Right atrium auricular region (tissue), 2 donors: ENCODE data around the gene LGALSL. TPM values are rescaled to one million over a fixed set of nuclear protein-coding genes. Genes with fewer than 3 reads are reported as not detected.
A peak's percentile ranks its signal among the peaks of the same experiment; 100 is the strongest.

Experiments used
- DNase-seq: peaks from one replicate; pipeline ENCODE4 v3.0.0-alpha.2; 2019; ENCODE audit warnings: low spot score
- H3K27ac ChIP-seq, 2 donors: fragments of 200-600 bp; sonication (generic); 1 replicate in 1 of 2; 2 replicates in 1 of 2; pipeline ENCODE4 v1.5.1; 2016 to 2019
- H3K27me3 ChIP-seq, 2 donors: fragments of 200-600 bp; sonication (generic); one replicate each; pipeline versions ENCODE4 v1.5.1 to v1.6.0; 2017 to 2019
- H3K36me3 ChIP-seq: fragments of 200-600 bp; sonication (generic); one replicate; pipeline ENCODE4 v1.5.1; 2016
- H3K4me1 ChIP-seq, 2 donors: fragments of 200-600 bp; sonication (generic); one replicate each; pipeline versions ENCODE4 v1.5.1 to v1.6.0; 2017 to 2019
- H3K4me3 ChIP-seq, 2 donors: fragments of 200-600 bp; sonication (generic); 1 replicate in 1 of 2; 2 replicates in 1 of 2; pipeline ENCODE4 v1.5.1; 2017 to 2019; ENCODE audit warnings: mild to moderate bottlenecking in 1 of 2, moderate library complexity in 1 of 2
- H3K9me3 ChIP-seq, 2 donors: fragments of 200-600 bp; sonication (generic); one replicate each; pipeline ENCODE4 v1.5.1; 2019
- total RNA-seq, 2 donors: library from RNA; depleted of rRNA; stranded (reverse); fragments of >200 nt; gene quantifications; one replicate each; pipeline ENCODE4 v1.1.0, GENCODE V29; 2016
- TF ChIP-seq, protein P1 (sequence below), 2 donors: fragments of 200-600 bp; sonication (generic); IDR thresholded peaks; one replicate each; pipeline ENCODE4 v1.5.1; 2019; ENCODE audit warnings: antibody characterized with exemption in 2 of 2

Gene LGALSL
- total RNA-seq, 2 donors from 2014 or later: 15.4 to 19.1 TPM

DNA sequence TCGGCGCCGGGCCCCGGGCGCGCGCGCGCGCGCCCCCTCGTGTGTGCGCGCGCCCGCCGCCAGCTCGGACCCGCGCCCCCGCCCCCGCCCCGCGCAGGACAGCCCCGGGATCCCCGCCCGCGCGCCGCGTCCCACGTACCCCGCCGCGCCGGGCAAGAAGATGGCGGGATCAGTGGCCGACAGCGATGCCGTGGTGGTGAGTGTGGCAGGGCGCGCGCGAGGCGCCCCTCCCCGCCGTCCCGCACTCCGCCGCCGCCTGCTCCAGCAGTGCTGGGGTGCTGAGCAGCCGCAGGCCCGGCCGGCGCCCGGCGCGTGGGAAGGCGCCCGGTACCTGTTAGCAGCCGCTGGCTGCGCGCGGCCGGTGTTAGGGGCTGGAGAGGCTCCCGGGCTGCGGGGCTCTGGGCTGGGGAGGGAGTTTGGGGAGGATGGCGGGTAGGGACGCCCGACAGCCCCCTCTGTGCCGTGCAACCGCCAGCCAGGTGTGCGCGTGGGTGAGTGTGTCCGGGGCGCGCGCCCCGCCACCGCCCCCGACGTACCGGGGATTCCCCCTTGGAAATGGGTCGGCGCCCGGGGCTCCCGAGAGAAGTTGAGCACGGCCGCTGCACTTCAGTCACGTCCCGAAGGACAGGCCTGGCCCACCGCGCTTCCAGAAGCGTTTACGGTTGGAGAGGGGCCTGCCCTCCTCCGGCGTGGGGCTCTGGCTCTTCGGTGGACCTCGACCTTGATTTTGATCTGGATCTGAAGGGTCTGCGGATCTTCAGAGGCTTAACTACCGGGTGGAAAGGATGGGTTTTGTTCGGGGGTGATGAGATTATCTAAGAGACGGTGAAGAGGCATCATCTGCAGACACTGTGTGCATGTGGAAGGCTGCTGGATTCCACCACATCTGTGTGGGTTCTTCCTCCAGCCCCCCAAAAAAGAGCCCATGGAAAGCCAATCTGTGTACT lies 697 bp downstream of the LGALSL start:
- H3K36me3 ChIP-seq: peaks cover 25% of the 10 kb centered on the region
- peak overlapping the region; percentile 97 for H3K27ac ChIP-seq
- DNase-seq: no peak
- H3K4me3 ChIP-seq: peak overlapping the region; percentile 59 to 92
- H3K9me3 ChIP-seq: no peaks in the 10 kb centered on the region
- TF ChIP-seq, protein P1, sequence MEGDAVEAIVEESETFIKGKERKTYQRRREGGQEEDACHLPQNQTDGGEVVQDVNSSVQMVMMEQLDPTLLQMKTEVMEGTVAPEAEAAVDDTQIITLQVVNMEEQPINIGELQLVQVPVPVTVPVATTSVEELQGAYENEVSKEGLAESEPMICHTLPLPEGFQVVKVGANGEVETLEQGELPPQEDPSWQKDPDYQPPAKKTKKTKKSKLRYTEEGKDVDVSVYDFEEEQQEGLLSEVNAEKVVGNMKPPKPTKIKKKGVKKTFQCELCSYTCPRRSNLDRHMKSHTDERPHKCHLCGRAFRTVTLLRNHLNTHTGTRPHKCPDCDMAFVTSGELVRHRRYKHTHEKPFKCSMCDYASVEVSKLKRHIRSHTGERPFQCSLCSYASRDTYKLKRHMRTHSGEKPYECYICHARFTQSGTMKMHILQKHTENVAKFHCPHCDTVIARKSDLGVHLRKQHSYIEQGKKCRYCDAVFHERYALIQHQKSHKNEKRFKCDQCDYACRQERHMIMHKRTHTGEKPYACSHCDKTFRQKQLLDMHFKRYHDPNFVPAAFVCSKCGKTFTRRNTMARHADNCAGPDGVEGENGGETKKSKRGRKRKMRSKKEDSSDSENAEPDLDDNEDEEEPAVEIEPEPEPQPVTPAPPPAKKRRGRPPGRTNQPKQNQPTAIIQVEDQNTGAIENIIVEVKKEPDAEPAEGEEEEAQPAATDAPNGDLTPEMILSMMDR (IDR thresholded peaks at IDR 0.05): no peak
- H3K4me1 ChIP-seq: peaks cover 0 to 30% of the 10 kb centered on the region in 2 donors
- H3K27me3 ChIP-seq: no peaks in the 10 kb centered on the region

DNA sequence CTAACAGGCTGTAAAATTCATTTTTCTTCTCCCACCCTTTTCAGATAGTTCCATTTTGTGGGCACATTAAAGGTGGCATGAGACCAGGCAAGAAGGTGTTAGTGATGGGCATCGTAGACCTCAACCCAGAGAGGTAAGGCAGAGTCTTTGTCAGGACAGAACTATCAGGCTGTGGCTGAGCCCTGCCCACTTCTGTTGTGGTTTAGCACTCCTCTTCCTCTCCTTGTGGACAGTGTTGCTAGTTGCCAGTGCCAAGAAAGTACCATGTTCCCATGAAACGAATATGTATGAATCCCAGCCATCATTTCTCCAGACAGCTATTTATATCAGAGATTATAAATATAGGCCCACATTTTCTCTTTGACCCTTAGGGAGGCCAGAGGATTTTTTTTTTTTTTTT lies 1.6 kb downstream of the LGALSL start:
- DNase-seq: no peak
- Histone ChIP-seq H3K4me3 (peak overlapping the region in 1 of 2 donors; percentile 92), H3K36me3 (peaks cover 27% of the 10 kb centered on the region), H3K27me3 (no peaks in the 10 kb centered on the region), H3K4me1 (peaks cover 0 to 30% of the 10 kb centered on the region in 2 donors), H3K9me3 (no peaks in the 10 kb centered on the region), H3K27ac (peak overlapping the region; percentile 97)
- TF ChIP-seq, protein P1 (IDR thresholded peaks at IDR 0.05): no peak

DNA sequence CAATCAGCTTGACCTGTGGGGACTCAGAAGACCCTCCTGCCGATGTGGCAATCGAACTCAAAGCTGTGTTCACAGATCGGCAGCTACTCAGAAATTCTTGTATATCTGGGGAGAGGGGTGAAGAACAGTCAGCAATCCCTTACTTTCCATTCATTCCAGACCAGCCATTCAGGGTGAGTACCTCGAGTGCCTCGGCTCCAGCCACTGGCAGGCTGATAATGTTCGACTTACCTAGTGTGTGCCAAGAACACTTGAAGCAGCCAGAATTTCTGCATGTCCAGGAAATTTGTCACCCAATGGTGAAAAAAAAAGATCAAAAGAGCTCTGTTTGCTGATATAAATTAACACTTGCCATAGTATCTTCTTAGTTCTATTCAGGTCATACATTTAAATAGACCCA lies 2.3 kb downstream of the LGALSL start:
- Histone ChIP-seq H3K27me3 (no peaks in the 10 kb centered on the region), H3K9me3 (no peaks in the 10 kb centered on the region), H3K27ac (no peak overlapping the region), H3K4me3 (no peak overlapping the region), H3K4me1 (peaks cover 0 to 30% of the 10 kb centered on the region in 2 donors), H3K36me3 (peaks cover 27% of the 10 kb centered on the region)
- TF ChIP-seq, protein P1 (IDR thresholded peaks at IDR 0.05): no peak
- DNase-seq: no peak

DNA sequence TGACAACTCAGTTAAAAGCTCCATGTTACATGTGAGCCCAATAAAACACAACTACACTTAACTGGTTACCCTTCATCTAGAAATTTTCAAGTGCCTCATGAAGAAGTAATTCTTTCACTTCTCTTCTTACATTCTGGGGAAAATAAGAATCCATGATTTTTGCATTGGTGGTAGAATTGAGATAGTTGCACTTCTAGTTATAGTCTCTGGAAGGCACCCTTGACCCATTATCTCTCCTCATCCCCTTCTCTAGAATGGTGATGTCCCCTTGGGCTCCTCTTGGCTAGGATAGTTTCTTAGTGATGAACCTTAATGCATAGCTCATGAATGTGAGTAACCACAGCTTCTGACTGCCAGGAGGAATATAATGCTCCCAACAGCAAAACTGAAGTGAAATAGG lies 3.6 kb downstream of the LGALSL start:
- DNase-seq: no peak
- H3K36me3 ChIP-seq: peaks cover 27% of the 10 kb centered on the region
- H3K27me3 ChIP-seq: no peaks in the 10 kb centered on the region
- H3K27ac ChIP-seq: no peak overlapping the region
- peaks cover 0 to 29% of the 10 kb centered on the region in 2 donors for H3K4me1 ChIP-seq
- H3K4me3 ChIP-seq: no peak overlapping the region
- no peaks in the 10 kb centered on the region for H3K9me3 ChIP-seq
- TF ChIP-seq, protein P1 (IDR thresholded peaks at IDR 0.05): no peak

DNA sequence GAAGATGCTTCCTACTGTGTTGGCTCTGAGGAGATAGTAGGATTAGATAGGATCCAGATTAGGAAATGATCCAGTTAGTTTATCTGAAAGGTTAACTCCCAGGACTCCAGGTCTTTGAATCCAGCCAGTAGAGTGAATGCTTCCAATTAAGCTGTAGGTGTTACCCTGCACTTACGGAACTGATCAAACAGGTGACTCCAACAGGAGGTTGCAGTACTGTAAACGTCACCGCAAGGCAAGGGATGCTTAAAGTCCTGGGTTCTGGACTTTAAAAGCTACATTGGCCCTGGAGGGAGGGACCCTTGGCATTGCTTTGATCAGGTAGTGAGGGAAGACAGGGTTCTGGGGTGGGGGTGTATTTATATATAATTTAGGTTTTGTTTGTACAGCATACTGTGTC lies 5.6 kb downstream of the LGALSL start:
- Histone ChIP-seq H3K27me3 (no peaks in the 10 kb centered on the region), H3K27ac (no peak overlapping the region), H3K4me1 (peaks cover 0 to 19% of the 10 kb centered on the region in 2 donors), H3K9me3 (no peaks in the 10 kb centered on the region), H3K36me3 (peaks cover 27% of the 10 kb centered on the region), H3K4me3 (no peak overlapping the region)
- TF ChIP-seq, protein P1 (IDR thresholded peaks at IDR 0.05): no peak
- no peak for DNase-seq
